IPS DF 6.9 (cell line): ENCODE measurements around the gene MGAT2.
A peak's percentile ranks its signal among the peaks of the same experiment; 100 is the strongest.
"Not testable (repeated sequence)": the region's sequence is repeated elsewhere in the genome, so short reads cannot be mapped to it uniquely, and the experiment has no call there.

Source experiments
- DNase-seq: peaks from one replicate; pipeline ENCODE4 v3.0.0-alpha.2; 2013; ENCODE audit warnings: low read depth, low spot score
- H3K27ac ChIP-seq: one replicate; pipeline ENCODE4 v1.5.1; 2013; ENCODE audit warnings: low read length, control low read depth
- H3K27me3 ChIP-seq: 2 replicates; pipeline ENCODE4 v1.6.1; 2013; ENCODE audit warnings: mild to moderate bottlenecking, low read length; ENCODE audit not compliant: control insufficient read depth, insufficient read depth
- H3K36me3 ChIP-seq: 2 replicates; pipeline ENCODE4 v1.6.1; 2013; ENCODE audit warnings: low read length; ENCODE audit not compliant: control insufficient read depth, insufficient read depth
- H3K4me1 ChIP-seq: 2 replicates; pipeline ENCODE4 v1.6.1; 2013; ENCODE audit warnings: low read length; ENCODE audit not compliant: control insufficient read depth, insufficient read depth
- H3K4me3 ChIP-seq: 2 replicates; pipeline ENCODE4 v1.5.1; 2013; ENCODE audit warnings: mild to moderate bottlenecking, low read length
- H3K9me3 ChIP-seq: 2 replicates; pipeline ENCODE4 v1.6.1; 2013; ENCODE audit warnings: low read length, inconsistent platforms; ENCODE audit not compliant: control insufficient read depth, insufficient read depth
- WGBS: extraction: QIAGEN DNeasy Blood & Tissue Kit; methylation state at CpG from one replicate; pipeline ENCODE4 v1.1.7; 2013; ENCODE audit warnings: mixed read lengths, missing lambda C conversion rate; ENCODE audit not compliant: insufficient read length, insufficient coverage; 5-methylcytosine and 5-hydroxymethylcytosine counted together

Gene MGAT2

GRCh38 chr14:49612671-49613070 is 7.9 kb upstream of the MGAT2 start:
- WGBS: no CpG with 5 or more reads among the region's 8 CpGs
- Histone ChIP-seq H3K36me3 (no peaks in the 10 kb centered on the region; the same call in 1 of the 2 replicates), H3K27ac (no peak overlapping the region)

GRCh38 chr14:49614196-49614595 is 6.4 kb upstream of the MGAT2 start:
- WGBS: no CpG with 5 or more reads among the region's 2 CpGs
- H3K36me3 ChIP-seq: no peaks in the 10 kb centered on the region; the same call in 1 of the 2 replicates
- H3K27ac ChIP-seq: no peak overlapping the region
- no peaks in the 10 kb centered on the region for H3K27me3 ChIP-seq
- H3K4me1 ChIP-seq: no peaks in the 10 kb centered on the region; the same call in 1 of the 2 replicates
- no peak for DNase-seq
- no peaks in the 10 kb centered on the region for H3K9me3 ChIP-seq
- H3K4me3 ChIP-seq: no peak overlapping the region

More at GRCh38 chr14:49612671-49613070, 7.9 kb upstream of the MGAT2 start:
- Histone ChIP-seq H3K9me3 (no peaks in the 10 kb centered on the region), H3K4me1 (no peaks in the 10 kb centered on the region; the same call in 1 of the 2 replicates), H3K27me3 (no peaks in the 10 kb centered on the region), H3K4me3 (no peak overlapping the region)
- no peak for DNase-seq

- Histone ChIP-seq H3K27me3 (no peaks in the 10 kb centered on the region), H3K4me3 (no peak overlapping the region), H3K36me3 (no peaks in the 10 kb centered on the region; the same call in 1 of the 2 replicates), H3K27ac (no peak overlapping the region), H3K9me3 (no peaks in the 10 kb centered on the region), H3K4me1 (no peaks in the 10 kb centered on the region; the same call in 1 of the 2 replicates)
- DNase-seq: no peak
- no CpG with 5 or more reads among the region's 6 CpGs for WGBS
Measured at GRCh38 chr14:49615776-49616175, 4.8 kb upstream of the MGAT2 start.

- H3K27me3 ChIP-seq: no peaks in the 10 kb centered on the region
- H3K4me1 ChIP-seq: no peaks in the 10 kb centered on the region; the same call in none of the 2 replicates
- no CpG with 5 or more reads among the region's 6 CpGs for WGBS
- H3K27ac ChIP-seq: no peak overlapping the region
- H3K9me3 ChIP-seq: no peaks in the 10 kb centered on the region
- no peak overlapping the region for H3K4me3 ChIP-seq
- no peak for DNase-seq
- H3K36me3 ChIP-seq: no peaks in the 10 kb centered on the region; the same call in 1 of the 2 replicates
Measured at GRCh38 chr14:49617852-49618519, 2.6 kb upstream of the MGAT2 start.

GRCh38 chr14:49619273-49619672 is 1.3 kb upstream of the MGAT2 start:
- not testable (repeated sequence) for H3K4me1 ChIP-seq, H3K27me3 ChIP-seq, H3K9me3 ChIP-seq, H3K27ac ChIP-seq, DNase-seq, H3K36me3 ChIP-seq
- H3K4me3 ChIP-seq: peak overlapping the region; percentile 82; the same call in 1 of the 2 replicates
- WGBS: 100% methylated on average over 2 of the region's 19 CpGs

GRCh38 chr14:49619730-49620129 is 869 bp upstream of the MGAT2 start:
- H3K9me3 ChIP-seq: no peaks in the 10 kb centered on the region
- H3K4me1 ChIP-seq: no peaks in the 10 kb centered on the region; the same call in none of the 2 replicates
- no peak overlapping the region for H3K27ac ChIP-seq
- no peak for DNase-seq
- WGBS: no CpG with 5 or more reads among the region's 11 CpGs
- no peaks in the 10 kb centered on the region; the same call in 1 of the 2 replicates for H3K36me3 ChIP-seq
- peak overlapping the region; percentile 82 for H3K4me3 ChIP-seq
- no peaks in the 10 kb centered on the region for H3K27me3 ChIP-seq

- no peak overlapping the region for H3K27ac ChIP-seq
- no peaks in the 10 kb centered on the region; the same call in none of the 2 replicates for H3K4me1 ChIP-seq
- DNase-seq: no peak
- no peaks in the 10 kb centered on the region for H3K9me3 ChIP-seq
- no peaks in the 10 kb centered on the region for H3K27me3 ChIP-seq
- H3K36me3 ChIP-seq: peaks cover 2% of the 10 kb centered on the region; the same call in 1 of the 2 replicates
- no CpG with 5 or more reads among the region's 65 CpGs for WGBS
- H3K4me3 ChIP-seq: peak overlapping the region; percentile 82; the same call in 1 of the 2 replicates
Measured at GRCh38 chr14:49621114-49621881, 699 bp downstream of the MGAT2 start.

- no CpG with 5 or more reads among the region's 3 CpGs for WGBS
- Histone ChIP-seq H3K36me3 (peaks cover 2% of the 10 kb centered on the region; the same call in 1 of the 2 replicates), H3K4me1 (no peaks in the 10 kb centered on the region; the same call in none of the 2 replicates), H3K27ac (no peak overlapping the region), H3K9me3 (no peaks in the 10 kb centered on the region), H3K27me3 (no peaks in the 10 kb centered on the region), H3K4me3 (peak overlapping the region; percentile 82; the same call in 1 of the 2 replicates)
- no peak for DNase-seq
Measured at GRCh38 chr14:49622022-49622607, 1.5 kb downstream of the MGAT2 start.

- Histone ChIP-seq H3K27ac (no peak overlapping the region), H3K27me3 (no peaks in the 10 kb centered on the region), H3K4me1 (no peaks in the 10 kb centered on the region; the same call in 1 of the 2 replicates), H3K4me3 (no peak overlapping the region), H3K36me3 (peaks cover 2% of the 10 kb centered on the region; the same call in 1 of the 2 replicates), H3K9me3 (no peaks in the 10 kb centered on the region)
- no peak for DNase-seq
- WGBS: no CpG with 5 or more reads among the region's 3 CpGs
Measured at GRCh38 chr14:49623387-49623786, 2.8 kb downstream of the MGAT2 start.
